CD14-positive monocyte (primary cell): Measurements from ENCODE around the gene CAPN8. TPM values are rescaled to one million over a fixed set of nuclear protein-coding genes. Genes with fewer than 3 reads are reported as not detected.

Experiments used
- DNase-seq, 3 donors: peaks; one replicate each; pipeline ENCODE4 v3.0.0-alpha.2; 2011 to 2022
- H2AFZ ChIP-seq: 2 replicates; pipeline ENCODE4 v1.6.0; 2012; ENCODE audit warnings: mild to moderate bottlenecking, low read depth, low read length, inconsistent platforms; ENCODE audit not compliant: insufficient read depth, poor library complexity, severe bottlenecking
- H3K27ac ChIP-seq, 2 donors: 1 replicate in 1 of 2; 2 replicates in 1 of 2; pipeline ENCODE4 v1.5.1; 2012 to 2013; ENCODE audit warnings: low read length in 2 of 2, control low read depth in 1 of 2, inconsistent platforms in 1 of 2, low read depth in 1 of 2, mild to moderate bottlenecking in 1 of 2
- H3K27me3 ChIP-seq, 2 donors: one replicate each; pipeline versions ENCODE4 v1.6.0 to v1.6.1; 2011 to 2013; ENCODE audit warnings: low read length in 2 of 2; ENCODE audit not compliant: control insufficient read depth in 2 of 2, insufficient read depth in 2 of 2
- H3K36me3 ChIP-seq, 2 donors: replicated peaks in 1 of 2; 1 replicate in 1 of 2; 2 replicates in 1 of 2; pipeline versions ENCODE4 v1.5.1 to v1.6.1; 2012 to 2013; ENCODE audit warnings: low read length in 2 of 2, control low read depth in 1 of 2, inconsistent platforms in 1 of 2, mild to moderate bottlenecking in 1 of 2; ENCODE audit not compliant: insufficient read depth in 2 of 2, control insufficient read depth in 1 of 2
- H3K4me1 ChIP-seq, 2 donors: 1 replicate in 1 of 2; 2 replicates in 1 of 2; pipeline versions ENCODE4 v1.5.1 to v1.6.1; 2012 to 2013; ENCODE audit warnings: low read length in 2 of 2, control low read depth in 1 of 2, inconsistent platforms in 1 of 2, mild to moderate bottlenecking in 1 of 2, moderate library complexity in 1 of 2; ENCODE audit not compliant: insufficient read depth in 2 of 2, control insufficient read depth in 1 of 2
- H3K4me2 ChIP-seq: replicated peaks from 2 replicates; pipeline ENCODE3; 2012; ENCODE audit warnings: low read length, moderate library complexity, mild to moderate bottlenecking; ENCODE audit not compliant: poor library complexity, severe bottlenecking; ENCODE audit errors: extremely low read depth
- H3K4me3 ChIP-seq, 3 experiments: fragments of 200-600 bp in 1 of 3; sonication (generic) in 1 of 3; replicated peaks in 1 of 3; 1 replicate in 2 of 3; 2 replicates in 1 of 3; pipeline ENCODE4 v1.5.1; 2011 to 2013; ENCODE audit warnings: low read length in 3 of 3, mild to moderate bottlenecking in 3 of 3, control low read depth in 2 of 3, low read depth in 2 of 3, inconsistent platforms in 1 of 3, moderate library complexity in 1 of 3
- H3K79me2 ChIP-seq: 2 replicates; pipeline ENCODE4 v1.6.0; 2012; ENCODE audit warnings: mild to moderate bottlenecking, control low read depth, inconsistent platforms, low read length, moderate library complexity; ENCODE audit not compliant: insufficient read depth
- H3K9ac ChIP-seq: 2 replicates; pipeline ENCODE4 v1.6.0; 2017; ENCODE audit warnings: low read length, mild to moderate bottlenecking; ENCODE audit not compliant: insufficient read depth, poor library complexity, severe bottlenecking
- H3K9me3 ChIP-seq, 2 donors: replicated peaks in 1 of 2; 1 replicate in 1 of 2; 2 replicates in 1 of 2; pipeline versions ENCODE4 v1.5.1 to v1.6.1; 2012 to 2013; ENCODE audit warnings: low read length in 2 of 2, control low read depth in 1 of 2; ENCODE audit not compliant: control insufficient read depth in 1 of 2, insufficient read depth in 1 of 2
- H4K20me1 ChIP-seq: 2 replicates; pipeline ENCODE4 v1.6.0; 2012; ENCODE audit warnings: mild to moderate bottlenecking, low read length, control low read depth, moderate library complexity; ENCODE audit not compliant: insufficient read depth
- H3K27ac Mint-ChIP-seq, 7 donors: one replicate each; pipeline ENCODE4 v1.8.0; 2020; ENCODE audit warnings: mild to moderate bottlenecking in 7 of 7, mixed read lengths in 7 of 7, moderate library complexity in 6 of 7, inconsistent platforms in 2 of 7
- H3K27me3 Mint-ChIP-seq, 3 donors: one replicate each; pipeline ENCODE4 v1.8.0; 2021 to 2022; ENCODE audit warnings: low read depth in 3 of 3, mild to moderate bottlenecking in 3 of 3, mixed read lengths in 3 of 3, moderate library complexity in 3 of 3, inconsistent platforms in 1 of 3
- H3K36me3 Mint-ChIP-seq, 2 donors: one replicate each; pipeline ENCODE4 v1.8.0; 2020; ENCODE audit warnings: mixed read lengths in 2 of 2, inconsistent platforms in 1 of 2, mild to moderate bottlenecking in 1 of 2
- H3K4me1 Mint-ChIP-seq: one replicate; pipeline ENCODE4 v1.8.0; 2020; ENCODE audit warnings: mild to moderate bottlenecking, mixed read lengths
- H3K4me3 Mint-ChIP-seq, 2 donors: one replicate each; pipeline ENCODE4 v1.8.0; 2020; ENCODE audit warnings: mild to moderate bottlenecking in 2 of 2, mixed read lengths in 2 of 2, moderate library complexity in 1 of 2
- H3K9me3 Mint-ChIP-seq, 7 donors: one replicate each; pipeline ENCODE4 v1.8.0; 2020 to 2022; ENCODE audit warnings: mixed read lengths in 7 of 7, mild to moderate bottlenecking in 6 of 7, moderate library complexity in 6 of 7, inconsistent platforms in 2 of 7
- CTCF ChIP-seq: fragments of 200-600 bp; IDR thresholded peaks from one replicate; pipeline ENCODE4 v1.8.0; 2022; ENCODE audit warnings: antibody characterized with exemption, mild to moderate bottlenecking
- WGBS: methylation state at CpG from one replicate; pipeline ENCODE4 v1.1.5; 2013; ENCODE audit warnings: missing lambda C conversion rate; ENCODE audit not compliant: insufficient coverage; 5-methylcytosine and 5-hydroxymethylcytosine counted together
- intact Hi-C, 2 donors: fragments of 100-400 bp; cut with micrococcal nuclease; formaldehyde crosslinking; loops; one replicate each; pipeline versions ENCODE4 v1.15.0 to v1.15.1; 2023
- polyA plus RNA-seq, 3 donors: library from polyadenylated mRNA; depleted of rRNA in 1 of 3; unstranded in 2 of 3; stranded (reverse) in 1 of 3; fragments of 300-500 nt in 2 of 3; fragments of >200 nt in 1 of 3; fragmentation: Illumina TruSeq in 2 of 3; gene quantifications; 1 replicate in 2 of 3; 2 replicates in 1 of 3; pipeline ENCODE4 v1.2.3, GENCODE V29; 2012 to 2021

Gene CAPN8
- polyA plus RNA-seq, 3 donors = 0.40 TPM; not detected in 2

DNA sequence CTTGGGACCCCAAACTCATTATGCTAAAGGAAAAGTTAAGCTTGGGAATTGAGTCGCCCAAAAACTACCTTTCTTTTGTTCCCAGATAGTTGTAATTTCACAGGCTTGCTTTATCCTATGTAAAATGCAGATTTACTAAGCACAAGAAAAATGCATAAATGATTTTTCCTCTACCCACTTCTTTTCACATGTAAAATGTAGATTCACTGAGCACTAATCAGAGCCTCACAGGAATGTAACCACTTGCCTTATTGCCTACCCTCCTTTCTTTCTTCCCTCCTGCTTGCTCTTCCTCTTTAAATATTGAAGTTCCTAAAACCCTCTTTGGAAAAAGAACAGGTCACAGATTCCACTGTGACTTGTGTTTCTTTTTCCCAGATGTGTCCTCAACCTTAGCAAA is 18.3 kb downstream of the CAPN8 start:
- no peaks in the 10 kb centered on the region for H3K4me1 Mint-ChIP-seq
- H3K4me3 ChIP-seq = no peak overlapping the region
- H3K27ac Mint-ChIP-seq = no peak overlapping the region
- no peaks in the 10 kb centered on the region for H3K36me3 Mint-ChIP-seq
- no peaks in the 10 kb centered on the region for H3K27me3 ChIP-seq
- no peak for DNase-seq
- intact Hi-C loops = no loop called here
- H3K9me3 ChIP-seq = no peaks in the 10 kb centered on the region
- no peaks in the 10 kb centered on the region for H3K4me1 ChIP-seq
- H3K9ac ChIP-seq = no peak overlapping the region
- H3K79me2 ChIP-seq = no peaks in the 10 kb centered on the region
- WGBS = no CpG with 5 or more reads among the region's 1 CpG
- H3K4me3 Mint-ChIP-seq = no peak overlapping the region
- no peak overlapping the region for H3K27ac ChIP-seq
- no peaks in the 10 kb centered on the region for H4K20me1 ChIP-seq
- H3K9me3 Mint-ChIP-seq = peaks cover 0 to 3% (median 0%) of the 10 kb centered on the region in 7 donors
- TF ChIP-seq CTCF = no peak
- no peaks in the 10 kb centered on the region for H3K36me3 ChIP-seq
- peaks cover 2 to 6% (median 4%) of the 10 kb centered on the region in 3 donors for H3K27me3 Mint-ChIP-seq
- H3K4me2 ChIP-seq = no peak overlapping the region
- no peak overlapping the region for H2AFZ ChIP-seq

- H3K4me2 ChIP-seq = no peak overlapping the region
- Mint-ChIP-seq H3K9me3 (peaks cover 0 to 9% (median 0%) of the 10 kb centered on the region in 7 donors), H3K4me3 (no peak overlapping the region), H3K36me3 (no peaks in the 10 kb centered on the region), H3K4me1 (no peaks in the 10 kb centered on the region), H3K27me3 (peaks cover 2 to 6% (median 4%) of the 10 kb centered on the region in 3 donors), H3K27ac (no peak overlapping the region)
- no peak overlapping the region for H3K27ac ChIP-seq
- no peaks in the 10 kb centered on the region for H3K27me3 ChIP-seq
- H4K20me1 ChIP-seq = no peaks in the 10 kb centered on the region
- DNase-seq = no peak
- no peaks in the 10 kb centered on the region for H3K79me2 ChIP-seq
- H3K9ac ChIP-seq = no peak overlapping the region
- H3K9me3 ChIP-seq = no peaks in the 10 kb centered on the region
- WGBS = 100% methylated on average over 3 of the region's 3 CpGs
- H3K4me3 ChIP-seq = no peak overlapping the region
- intact Hi-C loops = no loop called here
- H2AFZ ChIP-seq = no peak overlapping the region
- H3K36me3 ChIP-seq = no peaks in the 10 kb centered on the region
- TF ChIP-seq CTCF = no peak
- H3K4me1 ChIP-seq = no peaks in the 10 kb centered on the region
Measured at GRCh38 chr1:223645903-223646302, 19.6 kb downstream of the CAPN8 start.
